ENCODE data around the gene ODC1.

Gene ODC1

DNA sequence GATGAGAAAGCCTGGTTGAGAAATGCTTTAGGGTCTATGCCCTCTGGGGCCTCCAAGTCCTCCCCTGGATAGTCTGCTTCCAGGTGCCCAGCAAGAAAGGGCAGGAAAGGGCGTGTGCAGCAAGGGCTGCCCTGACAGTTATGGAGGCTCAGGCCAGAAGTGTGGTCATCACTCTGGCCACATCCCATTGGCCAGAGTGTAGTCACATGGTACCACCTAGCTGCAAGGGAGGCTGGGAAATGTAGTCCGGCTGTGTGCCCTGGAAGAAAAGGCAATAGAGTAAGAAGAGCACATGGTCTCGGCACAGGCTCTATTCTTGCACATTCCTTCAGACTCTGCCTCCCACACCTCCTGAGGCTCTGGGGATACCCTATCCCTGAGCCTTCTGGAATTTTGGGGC, 35.7 kb downstream of the ODC1 start:
- peak; percentile 8 to 25 for DNase-seq

DNA sequence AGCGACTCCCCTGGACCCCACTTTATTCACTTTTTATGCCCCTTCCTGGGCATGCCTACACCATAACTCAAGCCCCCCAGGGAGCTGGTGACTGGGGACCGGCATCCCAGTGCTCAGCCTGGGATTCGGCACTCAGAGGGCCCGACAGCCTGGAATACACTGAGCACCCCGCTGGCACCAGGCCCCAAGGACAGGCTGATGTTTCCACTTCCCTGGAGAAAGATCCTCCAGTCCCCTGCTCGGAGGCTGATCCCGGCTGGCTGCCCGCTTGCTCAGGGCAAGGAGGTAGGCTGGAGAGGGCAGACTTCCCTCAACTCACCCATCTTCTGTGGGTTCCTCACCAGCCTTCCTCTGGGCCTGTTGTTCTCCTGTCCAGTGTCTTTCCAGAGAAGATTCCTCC, 36.6 kb downstream of the ODC1 start:
- no peak for DNase-seq

DNA sequence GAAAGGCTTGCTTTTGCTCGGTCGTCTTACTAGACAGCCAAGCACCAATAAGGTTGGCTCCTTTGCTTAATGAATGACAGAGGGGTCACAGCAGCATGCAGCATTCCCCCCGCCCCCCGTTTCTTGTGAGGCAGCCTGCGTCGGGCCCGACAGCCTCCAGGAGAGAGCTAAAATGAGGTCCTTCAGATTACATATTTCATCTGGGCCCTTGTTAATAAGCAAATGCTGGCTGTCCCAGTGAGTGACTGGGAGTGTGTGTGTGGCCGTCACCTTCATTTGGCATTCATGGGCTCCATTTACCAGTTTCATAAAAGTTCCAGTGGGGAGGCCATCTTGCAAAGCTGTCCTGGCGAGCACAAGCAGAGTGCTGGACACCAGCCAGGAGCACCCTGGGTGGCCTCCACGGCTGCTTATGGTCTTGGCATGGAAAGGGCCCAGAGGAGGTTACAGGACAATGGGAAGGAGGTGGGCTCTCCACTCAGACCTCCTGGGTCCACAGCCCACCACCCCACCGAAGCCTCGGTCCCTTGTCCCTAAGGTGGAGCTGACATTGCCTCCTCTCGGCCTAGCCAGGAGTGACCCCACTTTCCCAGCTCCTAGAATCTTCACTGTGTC, 37.2 kb downstream of the ODC1 start:
- DNase-seq, result no peak

DNA sequence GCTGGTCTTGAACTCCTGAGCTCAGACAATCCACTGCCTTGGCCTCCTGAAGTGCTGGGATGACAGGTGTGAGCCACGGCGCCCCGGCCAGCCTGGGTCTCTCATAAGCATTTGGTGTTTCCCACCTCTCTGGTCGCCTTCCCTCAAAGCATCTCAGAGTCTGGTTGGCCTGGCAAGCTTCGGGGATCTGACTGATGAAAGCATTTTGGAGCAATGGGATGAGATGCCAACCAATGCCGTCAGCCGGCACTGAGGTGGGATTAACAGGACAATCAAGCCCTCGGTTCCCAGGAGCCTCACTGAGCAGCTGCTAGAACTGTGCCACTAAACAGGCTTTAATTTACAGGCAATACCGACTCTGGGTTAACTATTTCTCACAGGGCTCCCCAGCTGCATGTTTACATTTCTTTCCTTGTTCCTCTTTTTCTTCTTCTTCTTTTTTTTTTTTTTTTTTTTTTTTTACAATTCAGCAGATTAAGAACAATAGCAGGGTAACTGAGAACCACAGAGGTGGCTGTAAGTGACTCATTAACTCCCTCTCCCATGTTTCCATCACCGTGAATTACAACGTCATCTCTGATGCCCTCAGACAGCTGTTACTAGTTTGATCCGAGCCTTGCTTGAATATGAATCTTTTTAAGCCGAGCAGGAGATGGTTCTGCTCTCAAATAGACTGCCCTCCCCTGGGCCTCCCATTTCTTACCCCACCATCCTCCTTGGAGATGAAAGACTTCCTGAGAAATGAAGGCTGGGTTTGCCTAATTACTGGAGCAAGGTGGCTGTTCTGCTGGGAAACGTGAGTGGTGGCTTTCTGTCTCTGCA, 37.9 kb downstream of the ODC1 start:
- DNase-seq, result peak; percentile 76 to 81

DNA sequence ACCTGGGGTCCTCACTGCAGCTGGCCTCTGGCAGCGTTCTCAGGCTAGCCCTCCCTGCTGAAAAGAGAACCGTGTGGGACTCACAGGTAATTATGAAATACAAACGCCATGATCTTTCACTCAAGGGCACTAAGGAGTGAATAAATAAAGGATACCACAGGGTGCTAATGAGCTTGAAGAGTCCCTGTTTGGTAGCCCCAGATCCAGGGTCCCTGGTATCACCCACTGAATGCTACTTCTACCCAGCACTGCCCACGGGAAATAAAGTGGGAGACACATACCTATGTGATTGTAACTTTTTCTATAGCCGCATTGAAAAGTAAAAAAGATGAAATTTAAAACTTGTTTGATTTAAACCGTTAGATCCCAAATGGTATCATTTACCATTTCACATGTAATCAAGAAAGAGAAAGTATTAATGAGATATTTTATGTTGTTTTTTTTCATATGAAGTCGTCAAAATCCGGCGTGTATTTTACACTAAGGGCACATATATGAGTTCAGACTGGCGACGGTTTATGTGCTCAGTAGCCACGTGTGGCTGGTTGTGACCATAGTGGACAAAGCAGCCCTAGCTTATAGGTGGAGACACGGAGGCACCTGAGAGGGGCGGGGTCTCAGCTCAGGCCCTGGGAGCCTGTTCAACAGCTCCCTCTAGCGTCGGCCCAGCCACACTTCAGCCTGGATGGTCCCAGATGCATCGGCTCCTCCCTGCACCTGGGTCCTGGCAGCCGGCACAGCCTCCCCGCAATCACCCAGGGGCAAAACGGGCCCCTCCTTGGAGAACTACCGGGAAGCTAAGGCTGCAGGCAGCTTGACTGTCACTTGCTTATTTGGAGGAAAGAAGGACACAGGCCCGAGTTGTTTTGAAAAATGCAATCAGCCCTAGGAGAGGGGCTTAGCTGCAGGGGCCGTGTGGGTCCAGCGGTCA, 39.2 kb downstream of the ODC1 start:
- DNase-seq, result peak; percentile 63 to 72

DNA sequence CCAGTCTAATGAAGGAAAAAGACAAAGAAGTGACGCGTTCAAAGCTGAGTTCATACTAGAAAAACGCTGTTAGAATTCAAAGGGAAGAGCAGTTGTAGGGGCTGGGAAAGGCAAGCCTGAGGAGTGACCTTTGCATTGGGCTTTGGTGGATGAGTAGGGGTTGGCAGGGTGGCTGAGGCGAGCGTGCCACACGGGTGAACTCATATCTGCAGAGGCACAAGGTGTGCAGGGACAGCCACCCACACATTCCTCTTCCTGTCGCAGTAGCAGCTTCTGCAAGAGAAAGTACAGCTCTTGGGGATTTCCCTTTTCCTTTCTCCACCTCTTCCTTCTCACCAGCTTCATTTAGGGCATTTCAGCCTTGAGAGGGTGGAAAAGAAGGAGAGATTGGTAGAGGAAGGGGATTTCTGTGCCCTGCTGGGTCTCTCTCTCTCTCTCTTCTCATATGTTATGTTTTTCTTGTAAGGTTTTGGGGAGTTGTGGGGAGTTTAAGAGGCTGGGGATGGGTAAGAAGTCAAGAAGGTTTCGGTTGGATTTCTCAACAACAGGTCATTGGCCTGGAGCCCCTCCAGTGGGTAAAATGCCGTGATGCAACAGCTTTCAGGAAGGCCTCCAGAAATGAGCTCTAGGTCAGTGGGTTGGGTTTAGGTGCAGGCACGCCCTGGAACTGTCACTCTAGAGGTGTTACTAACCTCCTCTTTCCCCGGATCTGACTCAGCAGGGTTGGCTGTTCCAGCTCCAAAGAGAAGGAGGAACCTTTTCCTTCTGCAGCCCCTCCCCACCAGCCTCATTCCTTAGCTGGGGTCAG, 40.1 kb downstream of the ODC1 start:
- DNase-seq, result peak; percentile 75 to 79

DNA sequence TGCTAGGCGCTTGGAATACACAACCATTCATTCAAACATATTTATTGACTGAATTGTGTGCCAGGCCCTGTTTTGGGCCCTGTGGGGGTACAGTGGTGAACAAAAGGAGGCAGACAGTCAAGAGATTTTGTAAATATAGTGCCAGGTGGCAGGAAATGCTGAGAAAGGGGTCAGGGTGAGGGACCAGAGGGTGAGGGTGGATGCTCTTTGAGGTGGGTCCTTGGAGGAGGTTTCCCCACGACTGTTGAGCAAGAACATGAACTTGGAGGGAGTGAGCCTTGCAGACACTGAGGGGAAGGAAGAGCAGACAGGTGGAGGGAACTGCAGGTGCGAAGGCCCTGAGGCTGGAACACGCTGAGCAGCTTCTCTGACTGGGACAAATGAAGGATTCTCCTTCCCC, 40.7 kb downstream of the ODC1 start:
- DNase-seq, result no peak

DNA sequence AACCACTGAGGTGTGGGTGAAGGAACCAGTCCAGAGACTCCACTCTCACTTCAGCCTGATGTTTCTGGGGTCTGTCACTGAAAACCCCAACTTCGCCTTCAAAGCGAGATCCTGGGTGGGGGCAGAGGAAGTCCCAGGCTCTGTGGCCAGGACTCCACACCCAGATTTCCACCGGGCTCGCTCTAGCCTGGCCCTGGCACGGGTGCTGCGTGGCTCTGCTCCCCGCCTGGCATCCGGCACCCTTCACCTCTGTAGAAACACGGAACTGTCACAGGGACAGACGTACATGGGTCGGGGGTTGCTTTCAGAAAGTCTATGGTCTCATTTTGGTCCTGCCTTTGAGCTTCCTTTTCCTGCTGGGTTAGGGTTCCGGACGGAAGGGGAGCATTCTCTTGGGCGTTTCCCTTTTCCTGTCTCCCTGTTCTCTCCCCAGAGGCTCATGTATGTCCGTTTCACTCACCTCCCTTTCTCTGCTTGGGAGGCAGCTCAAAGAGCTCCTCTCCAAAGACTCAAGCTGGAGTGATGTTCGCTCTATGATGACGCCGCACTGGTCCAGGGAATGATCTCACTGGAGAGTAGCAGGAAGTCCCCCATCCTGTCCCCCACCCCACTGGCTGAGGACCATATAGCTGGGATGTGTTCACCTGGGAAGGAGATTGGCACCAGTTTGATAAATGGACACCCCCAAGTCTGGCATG, 41.5 kb downstream of the ODC1 start:
- DNase-seq, result no peak

DNA sequence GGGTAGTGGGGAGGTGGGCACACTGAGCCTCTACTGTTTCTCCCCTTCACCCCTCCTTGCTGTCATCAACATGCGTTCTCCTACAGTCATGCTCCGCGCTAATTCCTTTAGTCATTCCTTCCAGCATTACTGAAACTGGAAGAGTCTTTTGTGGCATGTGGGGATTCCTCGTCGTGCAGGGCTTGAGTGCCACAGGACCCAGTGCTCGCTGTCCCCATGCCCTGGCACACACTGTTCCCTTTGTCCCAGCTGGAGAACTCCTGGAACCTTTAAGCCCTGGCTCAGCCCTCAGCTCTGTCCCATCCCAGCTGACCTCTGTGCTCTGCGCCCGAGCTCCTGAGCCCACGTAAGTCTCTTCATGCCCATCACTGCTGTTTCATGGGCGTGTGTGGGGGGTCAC, 42.1 kb downstream of the ODC1 start:
- no peak for DNase-seq

DNA sequence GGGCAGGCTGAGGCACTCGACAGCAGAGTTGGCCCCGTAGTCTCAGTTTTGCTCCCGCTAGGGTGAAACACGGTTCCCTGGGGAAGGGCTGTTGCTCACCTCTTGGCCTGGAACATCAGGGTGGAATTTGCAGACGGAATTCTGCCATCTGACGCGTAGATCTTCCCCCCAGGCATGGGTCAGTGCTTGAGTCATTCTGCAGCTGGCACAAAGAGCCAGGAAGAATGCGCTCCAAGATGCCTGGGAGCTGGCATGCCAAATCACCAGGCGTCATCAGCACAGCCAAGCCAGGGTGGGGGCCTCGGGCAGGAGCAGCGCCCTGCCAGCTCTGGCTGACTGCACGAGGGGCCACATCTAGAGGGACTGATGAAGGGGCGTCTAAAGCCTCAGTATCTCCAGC, 42.7 kb downstream of the ODC1 start:
- no peak for DNase-seq

DNA sequence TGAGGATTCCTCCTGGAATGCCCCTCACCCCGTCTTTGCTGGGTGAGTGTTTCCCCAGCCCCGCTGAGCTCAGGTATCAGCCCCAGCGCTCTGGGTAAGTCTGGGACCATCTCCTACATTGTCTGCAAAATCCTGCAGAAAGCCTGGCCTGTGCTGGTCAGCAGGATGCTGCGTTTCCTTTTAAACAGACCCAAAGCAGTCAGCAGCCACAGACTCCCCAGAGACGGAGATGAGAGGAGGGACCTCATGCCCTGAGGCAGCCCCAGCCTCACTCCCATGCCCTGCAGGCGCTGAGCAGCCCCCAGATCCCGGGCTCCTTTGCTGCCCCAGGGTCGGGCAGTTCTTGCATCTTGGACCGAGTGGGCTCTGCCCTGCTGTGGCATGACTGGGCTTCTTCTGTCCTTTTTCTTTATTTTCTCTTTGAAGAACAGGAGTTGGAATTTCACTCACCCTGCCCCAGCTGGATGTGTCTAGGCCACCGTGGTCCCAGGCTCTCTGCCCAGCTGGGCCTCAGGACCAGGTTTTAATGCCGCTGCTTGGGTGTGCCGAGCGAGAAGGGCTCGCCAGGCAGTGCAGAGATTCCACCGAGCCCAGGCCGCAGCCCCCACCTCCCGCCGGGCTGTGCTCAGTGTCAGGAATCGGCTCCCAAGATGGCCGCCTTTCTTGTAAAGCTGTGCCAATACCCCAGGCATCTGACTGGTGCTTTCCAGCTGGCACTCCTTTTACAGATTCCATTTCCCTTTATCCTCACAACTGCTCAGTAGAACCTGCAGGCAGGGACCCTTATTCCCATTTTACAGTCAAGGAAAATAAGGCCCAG, 43.6 kb downstream of the ODC1 start:
- DNase-seq, result no peak

DNA sequence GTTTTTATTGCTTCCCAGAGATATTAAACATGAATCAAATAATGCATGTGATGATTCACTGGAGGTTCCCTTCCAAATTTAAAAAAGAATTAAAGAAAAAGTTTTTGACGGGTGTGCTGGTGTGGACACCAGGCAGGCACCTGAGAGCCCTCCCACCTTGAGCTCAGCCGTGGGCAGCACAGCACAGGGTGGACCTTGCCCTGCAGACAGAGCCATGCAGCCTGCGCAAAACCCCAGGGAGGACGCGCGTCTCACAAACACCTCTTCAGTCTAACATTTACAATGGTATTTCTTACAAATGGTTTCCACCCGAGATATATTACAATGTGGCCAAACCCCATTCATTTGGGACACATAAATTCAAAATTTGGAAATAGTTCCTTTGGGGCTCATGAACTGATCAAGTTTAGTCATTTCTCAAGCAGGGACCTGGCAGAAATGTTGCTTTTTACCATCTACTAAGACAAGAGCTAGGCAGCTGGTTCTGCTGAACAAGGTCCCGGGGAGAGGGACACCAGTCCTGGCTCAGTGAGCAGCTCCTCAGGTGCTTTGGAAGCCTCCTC, 45.4 kb downstream of the ODC1 start:
- DNase-seq, result no peak

DNA sequence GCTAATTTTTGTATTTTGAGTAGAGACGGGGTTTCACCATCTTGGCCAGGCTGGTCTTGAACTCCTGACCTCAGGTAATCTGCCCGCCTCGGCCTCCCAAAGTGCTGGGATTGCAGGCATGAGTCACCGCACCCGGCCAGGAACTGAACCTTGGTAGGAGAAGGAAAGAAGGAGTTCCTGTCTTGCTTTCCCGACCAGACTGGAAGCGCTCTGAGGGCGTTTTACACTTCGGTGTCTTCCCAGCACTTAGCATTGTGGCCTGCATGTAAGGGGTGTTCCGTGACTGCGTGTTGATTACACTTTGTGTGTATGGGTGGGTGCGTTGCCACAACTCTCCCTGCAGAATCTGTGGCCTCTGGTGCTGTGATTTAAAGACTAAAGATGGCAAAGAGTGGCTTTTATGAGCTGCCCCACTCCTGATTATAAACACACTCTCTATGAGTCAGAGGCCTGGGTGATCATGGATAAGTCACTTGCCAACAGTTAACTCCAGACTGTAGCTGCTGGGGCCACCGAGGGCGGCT, 46.0 kb downstream of the ODC1 start:
- no peak for DNase-seq

DNA sequence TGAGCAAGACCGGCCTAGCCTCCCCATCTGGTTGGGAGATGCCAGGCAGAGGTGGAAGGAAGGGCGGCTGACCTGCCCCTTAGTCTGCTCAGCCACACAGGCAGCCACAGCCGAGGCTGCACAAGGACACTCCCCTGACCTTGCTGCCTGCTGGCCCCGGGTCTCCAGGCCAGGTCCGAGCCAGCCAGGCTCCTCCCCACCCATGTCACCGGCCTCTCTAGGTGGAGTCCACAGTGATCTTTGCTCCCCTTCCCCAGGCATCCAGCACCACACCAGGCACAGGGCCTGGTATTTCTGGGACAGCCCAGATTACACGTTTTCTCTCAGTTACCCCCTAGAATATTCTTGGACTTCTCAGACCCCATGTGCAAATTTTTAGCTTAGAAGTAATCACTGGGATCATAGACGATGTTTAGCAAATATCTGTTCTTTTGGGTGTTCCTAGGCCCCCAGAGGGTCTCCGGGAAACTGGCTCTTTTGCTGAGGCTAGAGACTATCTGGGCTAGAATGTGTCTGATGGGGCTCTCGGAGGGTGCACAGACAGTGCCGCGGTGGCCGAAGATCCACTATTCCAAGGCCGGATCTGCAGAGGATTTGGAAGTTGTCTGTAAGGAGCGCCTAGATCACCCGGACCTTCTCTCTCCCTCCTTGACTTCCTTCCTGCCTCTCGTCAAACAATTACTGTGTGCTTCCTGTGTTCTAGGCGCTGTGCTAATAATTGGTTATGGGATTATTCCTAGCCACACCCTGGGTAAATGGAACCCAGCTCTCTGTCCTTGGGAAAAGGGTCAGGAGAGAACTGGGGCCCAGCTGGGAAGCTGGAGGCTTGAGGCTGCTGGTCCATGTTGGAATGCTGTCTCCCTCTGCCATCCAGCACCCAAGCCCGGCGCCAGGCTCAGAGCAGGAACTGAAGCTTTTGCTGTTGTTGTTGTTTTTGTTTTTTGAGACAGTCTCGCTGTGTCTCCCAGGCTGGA, 46.9 kb downstream of the ODC1 start:
- no peak for DNase-seq

DNA sequence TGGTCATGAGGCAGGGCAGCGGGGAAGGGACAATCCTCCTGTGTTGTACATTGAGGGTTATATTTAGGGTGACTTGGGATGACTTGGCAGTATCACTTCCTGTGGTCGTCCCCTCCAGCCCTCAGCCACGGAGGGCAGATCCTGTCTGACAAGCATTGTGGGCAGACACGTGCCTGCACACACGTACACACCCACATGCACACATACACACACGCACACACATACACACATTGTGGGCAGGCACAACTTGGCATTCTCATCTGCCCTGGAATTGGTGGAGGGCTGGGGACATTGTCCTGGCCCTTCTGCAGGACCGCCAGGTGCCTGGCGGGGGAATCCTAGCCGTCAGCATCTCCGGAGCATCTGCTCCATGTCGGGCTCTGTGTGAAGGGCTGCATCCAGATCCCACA, 47.6 kb downstream of the ODC1 start:
- DNase-seq, result peak in 1 of 2 experiments; percentile 6

DNA sequence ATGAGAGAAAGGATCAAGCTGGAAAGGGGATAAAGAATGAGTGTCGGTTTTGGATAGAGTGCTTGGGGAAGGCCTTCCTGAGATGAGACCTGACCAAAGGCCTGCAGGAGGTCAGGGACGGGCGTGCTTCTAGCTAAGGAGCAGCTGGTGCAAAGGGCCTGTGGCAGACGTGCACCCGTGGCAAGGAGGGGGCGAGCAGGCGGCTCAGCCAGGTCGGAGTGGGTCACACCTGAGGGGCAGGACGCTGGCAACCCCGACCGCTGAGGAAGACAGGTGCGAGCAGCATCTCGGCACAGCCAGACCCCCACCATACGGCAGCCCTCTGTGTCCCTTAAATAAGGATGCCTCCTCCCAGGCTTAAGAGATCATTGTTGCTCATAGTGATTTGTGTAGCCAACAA, 48.1 kb downstream of the ODC1 start:
- DNase-seq, result no peak

DNA sequence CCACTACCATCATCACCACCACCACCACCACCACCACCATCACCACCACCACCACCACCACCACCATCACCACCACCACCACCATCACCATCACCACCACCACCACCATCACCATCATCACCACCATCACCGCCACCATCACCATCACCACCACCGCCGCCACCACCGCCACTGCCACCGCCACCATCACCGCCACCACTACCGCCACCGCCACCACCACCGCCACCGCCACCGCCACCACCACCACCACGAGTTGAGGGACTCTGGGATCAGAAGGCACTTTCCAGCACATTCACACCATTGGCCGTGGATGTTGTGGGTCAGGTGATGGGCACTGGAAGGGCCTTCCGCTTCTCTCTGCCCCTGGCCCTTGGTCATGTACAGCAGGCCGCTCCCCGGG, 48.8 kb downstream of the ODC1 start:
- DNase-seq, result no peak

DNA sequence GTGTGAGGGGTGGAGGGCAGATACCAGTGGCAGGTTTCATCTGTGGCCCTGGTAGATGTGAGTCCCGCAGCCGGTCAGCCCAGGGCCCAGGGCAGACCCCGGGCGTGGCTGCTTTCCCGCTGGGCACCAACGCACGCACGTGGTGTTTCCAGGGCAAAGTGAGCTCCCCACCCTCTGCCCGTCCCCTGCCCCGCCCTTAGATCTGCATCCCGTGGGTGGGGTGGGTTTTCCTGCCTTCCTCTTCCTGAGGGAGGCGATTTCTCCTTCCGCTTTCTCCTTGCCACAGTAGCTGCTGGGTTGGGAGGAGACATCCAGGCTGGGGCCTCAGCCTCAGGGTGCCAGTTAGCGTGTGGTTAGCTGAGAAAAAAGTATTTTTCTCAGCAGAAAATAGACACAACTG, 49.6 kb downstream of the ODC1 start:
- DNase-seq, result peak; percentile 77 to 83

DNA sequence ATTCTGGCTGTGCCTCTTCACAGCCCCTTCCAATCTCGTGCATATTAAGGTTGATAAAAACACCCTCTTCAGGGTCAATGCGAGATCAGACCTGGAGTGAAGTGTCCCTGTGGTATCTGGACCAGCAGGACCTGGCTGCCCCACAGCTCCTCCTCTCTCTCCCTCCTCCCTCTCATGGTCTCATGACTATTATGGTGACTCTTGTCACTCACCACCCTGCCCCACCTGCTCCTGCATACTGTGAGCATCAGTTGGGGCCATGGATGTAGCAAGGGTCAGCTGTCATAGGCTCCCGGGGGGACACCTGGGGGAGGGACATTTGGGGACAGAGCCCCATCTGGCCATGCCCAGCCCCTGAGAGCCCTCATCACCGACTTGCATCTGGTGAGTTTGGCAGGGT, 50.2 kb downstream of the ODC1 start:
- no peak for DNase-seq

All from Kasumi-1 (cell line).